ENCODE results near the gene BCAS3.

DNA sequence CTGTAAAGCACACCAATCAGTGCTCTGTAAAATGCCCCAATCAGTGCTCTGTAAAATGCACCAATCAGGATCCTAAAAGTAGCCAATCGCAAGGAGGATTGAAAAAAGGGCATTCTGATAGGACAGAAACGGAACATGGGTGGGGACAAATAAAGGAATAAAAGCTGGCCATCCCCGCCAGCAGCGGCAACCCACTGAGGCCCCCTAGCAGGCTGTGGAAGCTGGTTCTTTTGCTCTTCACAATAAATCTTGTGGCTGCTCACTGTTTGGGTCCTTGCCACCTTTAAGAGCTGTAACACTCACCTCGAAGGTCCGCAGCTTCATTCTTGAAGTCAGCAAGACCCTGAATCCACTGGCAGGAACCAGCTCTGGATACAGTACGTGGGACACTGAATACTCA lies 559.6 kb downstream of the BCAS3 start:
- TF ChIP-seq CTCF (conservative IDR thresholded peaks at IDR 0.05; ENCODE audit: low read depth, low read length) (no peak), EZH2 (IDR thresholded peaks at IDR 0.05; ENCODE audit: borderline replicate concordance, low read depth, low read length, poor library complexity, severe bottlenecking) (no peak)

All from A673 (cell line).